Activated CD4-positive, alpha-beta T cell treated with anti-CD3 and anti-CD28 coated beads for 1 hour (primary cell): ENCODE results near the gene BOC.

Experiments
- DNase-seq: peaks from one replicate; pipeline ENCODE4 v3.0.0-alpha.2; 2020

BOC gene

GRCh38 chr3:113288881-113289280 lies 77.5 kb downstream of the BOC start:
- DNase-seq: no peak

GRCh38 chr3:113291572-113291971 lies 80.2 kb downstream of the BOC start:
- no peak for DNase-seq

- DNase-seq: no peak
Measured at GRCh38 chr3:113292933-113293332, 81.6 kb downstream of the BOC start.

GRCh38 chr3:113293348-113293747 lies 82.0 kb downstream of the BOC start:
- no peak for DNase-seq

- no peak for DNase-seq
Measured at GRCh38 chr3:113295463-113295862, 84.1 kb downstream of the BOC start.

GRCh38 chr3:113297287-113297686 lies 85.9 kb downstream of the BOC start:
- no peak for DNase-seq

GRCh38 chr3:113297841-113298240 lies 86.5 kb downstream of the BOC start:
- no peak for DNase-seq

GRCh38 chr3:113300596-113300995 lies 89.2 kb downstream of the BOC start:
- no peak for DNase-seq

GRCh38 chr3:113304102-113304501 lies 92.7 kb downstream of the BOC start:
- DNase-seq: no peak

- DNase-seq: no peak
Measured at GRCh38 chr3:113304856-113305540, 93.6 kb downstream of the BOC start.

GRCh38 chr3:113310960-113311359 lies 99.6 kb downstream of the BOC start:
- DNase-seq: no peak

GRCh38 chr3:113312416-113312815 lies 101.1 kb downstream of the BOC start:
- DNase-seq: no peak

GRCh38 chr3:113314923-113315322 lies 103.6 kb downstream of the BOC start:
- no peak for DNase-seq

- no peak for DNase-seq
Measured at GRCh38 chr3:113329757-113330156, 118.4 kb downstream of the BOC start.

GRCh38 chr3:113330742-113331141 lies 119.4 kb downstream of the BOC start:
- DNase-seq: no peak

GRCh38 chr3:113331187-113331586 lies 119.8 kb downstream of the BOC start:
- no peak for DNase-seq
